Measurements from ENCODE around the gene CGB8. TPM values are rescaled to one million over a fixed set of nuclear protein-coding genes. Genes with fewer than 3 reads are reported as not detected.

CGB8 gene
- total RNA-seq (2022; extraction: Qiagen RNA extraction; ENCODE audit: low read depth) = 1.9 to 3.4 TPM (median 2.0 TPM) in 5 replicates

GRCh38 chr19:49049011-49049410 lies at the start of gene CGB8:
TSS of gene CGB8 (minus strand) at chr19:49049111. CDS start at chr19:49048739, 372 bp downstream.

GRCh38 chr19:49085020-49085867 lies 36.3 kb upstream of the CGB8 start, which contains the start of gene SNRNP70:
TSS of gene SNRNP70 (plus strand) at chr19:49085451. CDS start at chr19:49086415, 964 bp downstream.

GRCh38 chr19:49064768-49065611 lies 16.1 kb upstream of the CGB8 start, which contains the start of gene NTF4:
TSS of gene NTF4 (minus strand) at chr19:49064818. CDS start at chr19:49061997, 2,821 bp downstream.

GRCh38 chr19:49057636-49058234 lies 8.8 kb upstream of the CGB8 start, which contains the start of gene CGB7:
TSS of gene CGB7 (minus strand) at chr19:49057749. CDS start at chr19:49055375, 2,374 bp downstream.

GRCh38 chr19:49043548-49043947 lies 5.4 kb downstream of the CGB8 start, which contains the start of gene CGB5:
TSS of gene CGB5 (plus strand) at chr19:49043848. CDS start at chr19:49044210, 362 bp downstream.

GRCh38 chr19:49036815-49037214 lies 12.1 kb downstream of the CGB8 start, which contains the start of gene CGB1:
TSS of gene CGB1 (minus strand) at chr19:49036895. CDS start at chr19:49036711, 184 bp downstream.

GRCh38 chr19:49031642-49032301 lies 17.1 kb downstream of the CGB8 start, which contains the start of gene CGB2:
TSS of gene CGB2 (plus strand) at chr19:49031890. CDS start at chr19:49032096, 206 bp downstream.

GRCh38 chr19:49024233-49024632 lies 24.7 kb downstream of the CGB8 start, which contains the start of gene CGB3:
TSS of gene CGB3 (minus strand) at chr19:49024333. CDS start at chr19:49023971, 362 bp downstream.

GRCh38 chr19:49017041-49017665 lies 31.8 kb downstream of the CGB8 start, which contains the start of gene LHB:
TSS of gene LHB (minus strand) at chr19:49017091. CDS start at chr19:49017081, 10 bp downstream.

Other genes with a start within 250 kb of the CGB8 start
- gene BCAT2, start 238.1 kb downstream of the CGB8 start, total RNA-seq (2022; extraction: Qiagen RNA extraction; ENCODE audit: low read depth) = 50.8 to 62.8 TPM (median 58.1 TPM) in 5 replicates
- gene HSD17B14, start 212.6 kb downstream of the CGB8 start, total RNA-seq (2022; extraction: Qiagen RNA extraction; ENCODE audit: low read depth) = 12.3 to 16.2 TPM (median 13.0 TPM) in 5 replicates
- gene PLEKHA4, start 180.5 kb downstream of the CGB8 start, total RNA-seq (2022; extraction: Qiagen RNA extraction; ENCODE audit: low read depth) = 1.1 to 2.2 TPM (median 1.5 TPM) in 5 replicates
- gene PPP1R15A, start 176.7 kb downstream of the CGB8 start, total RNA-seq (2022; extraction: Qiagen RNA extraction; ENCODE audit: low read depth) = 84.1 to 116 TPM (median 94.2 TPM) in 5 replicates
- gene TULP2, start 150.4 kb downstream of the CGB8 start, total RNA-seq (2022; extraction: Qiagen RNA extraction; ENCODE audit: low read depth) = not detected in 5 replicates
- 193 to 220 TPM (median 200 TPM) in 5 replicates for gene NUCB1, start 148.8 kb downstream of the CGB8 start, total RNA-seq (2022; extraction: Qiagen RNA extraction; ENCODE audit: low read depth)
- gene DHDH, start 115.4 kb downstream of the CGB8 start, total RNA-seq (2022; extraction: Qiagen RNA extraction; ENCODE audit: low read depth) = 1.2 to 2.7 TPM (median 1.7 TPM) in 5 replicates
- 267 to 409 TPM (median 344 TPM) in 5 replicates for gene BAX, start 94.2 kb downstream of the CGB8 start, total RNA-seq (2022; extraction: Qiagen RNA extraction; ENCODE audit: low read depth)
- 16,193 to 24,145 TPM (median 18,864 TPM) in 5 replicates for gene FTL, start 83.8 kb downstream of the CGB8 start, total RNA-seq (2022; extraction: Qiagen RNA extraction; ENCODE audit: low read depth)
- gene GYS1, start 55.8 kb downstream of the CGB8 start, total RNA-seq (2022; extraction: Qiagen RNA extraction; ENCODE audit: low read depth) = 16.8 to 21.1 TPM (median 19.5 TPM) in 5 replicates
- gene RUVBL2, start 55.2 kb downstream of the CGB8 start, total RNA-seq (2022; extraction: Qiagen RNA extraction; ENCODE audit: low read depth) = 214 to 245 TPM (median 232 TPM) in 5 replicates
- not detected in 5 replicates for gene LHB, start 32.0 kb downstream of the CGB8 start, total RNA-seq (2022; extraction: Qiagen RNA extraction; ENCODE audit: low read depth)
- 0.38 TPM in 1 of 5 replicates, not detected in the others for gene CGB3, start 24.8 kb downstream of the CGB8 start, total RNA-seq (2022; extraction: Qiagen RNA extraction; ENCODE audit: low read depth)
- gene CGB2, start 17.2 kb downstream of the CGB8 start, total RNA-seq (2022; extraction: Qiagen RNA extraction; ENCODE audit: low read depth) = 0.26 to 0.34 TPM (median 0.26 TPM) in 3 of 5 replicates, not detected in the others
- gene CGB1, start 12.2 kb downstream of the CGB8 start, total RNA-seq (2022; extraction: Qiagen RNA extraction; ENCODE audit: low read depth) = 0.21 TPM in 1 of 5 replicates, not detected in the others
- 0.59 to 2.7 TPM (median 1.2 TPM) in 5 replicates for gene CGB5, start 5.3 kb downstream of the CGB8 start, total RNA-seq (2022; extraction: Qiagen RNA extraction; ENCODE audit: low read depth)
- gene CGB7, start 8.6 kb upstream of the CGB8 start, total RNA-seq (2022; extraction: Qiagen RNA extraction; ENCODE audit: low read depth) = 0.21 to 0.97 TPM (median 0.55 TPM) in 4 of 5 replicates, not detected in the other
- gene NTF4, start 15.7 kb upstream of the CGB8 start, total RNA-seq (2022; extraction: Qiagen RNA extraction; ENCODE audit: low read depth) = 0.42 to 0.61 TPM (median 0.54 TPM) in 5 replicates
- not detected in 5 replicates for gene KCNA7, start 23.6 kb upstream of the CGB8 start, total RNA-seq (2022; extraction: Qiagen RNA extraction; ENCODE audit: low read depth)
- gene SNRNP70, start 36.3 kb upstream of the CGB8 start, total RNA-seq (2022; extraction: Qiagen RNA extraction; ENCODE audit: low read depth) = 302 to 324 TPM (median 319 TPM) in 5 replicates
- 5.7 to 7.1 TPM (median 6.7 TPM) in 5 replicates for gene LIN7B, start 65.3 kb upstream of the CGB8 start, total RNA-seq (2022; extraction: Qiagen RNA extraction; ENCODE audit: low read depth)
- 1.5 to 2.5 TPM (median 1.6 TPM) in 5 replicates for gene C19orf73, start 70.0 kb upstream of the CGB8 start, total RNA-seq (2022; extraction: Qiagen RNA extraction; ENCODE audit: low read depth)
- 4.5 to 8.8 TPM (median 8.1 TPM) in 5 replicates for gene PPFIA3, start 70.4 kb upstream of the CGB8 start, total RNA-seq (2022; extraction: Qiagen RNA extraction; ENCODE audit: low read depth)
- 0.06 TPM in 2 of 5 replicates, not detected in the others for gene HRC, start 106.3 kb upstream of the CGB8 start, total RNA-seq (2022; extraction: Qiagen RNA extraction; ENCODE audit: low read depth)
- 6.9 to 10.2 TPM (median 8.4 TPM) in 5 replicates for gene TRPM4, start 108.7 kb upstream of the CGB8 start, total RNA-seq (2022; extraction: Qiagen RNA extraction; ENCODE audit: low read depth)

All from A549 treated with GW870086 at 1 μM for 4 hours (cell line).